ENCODE measurements around the gene DBF4. TPM values are rescaled to one million over a fixed set of nuclear protein-coding genes. Genes with fewer than 3 reads are reported as not detected.
"Not testable (repeated sequence)": the region's sequence is repeated elsewhere in the genome, so short reads cannot be mapped to it uniquely, and the experiment has no call there.

Gene DBF4
- total RNA-seq, 1 donor from 2014 or later: 1.4 TPM

GRCh38 chr7:87877366-87878040 is 1.2 kb downstream of the DBF4 start:
- DNase-seq (ENCODE audit: missing footprints): no peak
- intact Hi-C loops (cut with DNase I): loop anchor here (5.0 to 10.0 kb wide), 2 partner anchors 530 to 723 kb away; partner anchors contain the start of genes CROT and DMTF1
- no peak for ATAC-seq

- no peak for ATAC-seq
- DNase-seq (ENCODE audit: missing footprints): no peak
- intact Hi-C loops (cut with DNase I): loop anchor here (5.0 to 10.0 kb wide), 2 partner anchors 531 to 723 kb away; partner anchors contain the start of genes CROT and DMTF1
Measured at GRCh38 chr7:87878208-87878735, 2.0 kb downstream of the DBF4 start.

GRCh38 chr7:87882151-87882937 is 6.1 kb downstream of the DBF4 start:
- ATAC-seq: no peak
- no peak for DNase-seq (ENCODE audit: missing footprints)
- intact Hi-C loops (cut with DNase I): no loop called here

- ATAC-seq (no peak), DNase-seq (ENCODE audit: missing footprints) (no peak)
- intact Hi-C loops (cut with DNase I): loop anchor here (5.0 kb wide), 1 partner anchor 88 kb away; no protein-coding TSS in a partner anchor
Measured at GRCh38 chr7:87885018-87885417, 8.7 kb downstream of the DBF4 start.

- DNase-seq (ENCODE audit: missing footprints) (no peak), ATAC-seq (no peak)
- intact Hi-C loops (cut with DNase I): loop anchor here (2.0 to 5.0 kb wide), 2 partner anchors 90 to 380 kb away; no protein-coding TSS in a partner anchor
Measured at GRCh38 chr7:87886875-87887274, 10.6 kb downstream of the DBF4 start.

- ATAC-seq (no peak), DNase-seq (ENCODE audit: missing footprints) (no peak)
- intact Hi-C loops (cut with DNase I): no loop called here
Measured at GRCh38 chr7:87895363-87895762, 19.1 kb downstream of the DBF4 start.

GRCh38 chr7:87899255-87899654 is 23.0 kb downstream of the DBF4 start:
- DNase-seq (ENCODE audit: missing footprints): no peak
- intact Hi-C loops (cut with DNase I): no loop called here
- no peak for ATAC-seq

GRCh38 chr7:87907136-87907906 is 31.0 kb downstream of the DBF4 start:
- intact Hi-C loops (cut with DNase I); ATAC-seq; DNase-seq (ENCODE audit: missing footprints): not testable (repeated sequence)

GRCh38 chr7:87908814-87909213 is 32.5 kb downstream of the DBF4 start:
- intact Hi-C loops (cut with DNase I); ATAC-seq: not testable (repeated sequence)

GRCh38 chr7:87912121-87912520 is 35.8 kb downstream of the DBF4 start:
- ATAC-seq: no peak
- intact Hi-C loops (cut with DNase I): no loop called here

More at GRCh38 chr7:87908814-87909213, 32.5 kb downstream of the DBF4 start:
- DNase-seq (ENCODE audit: missing footprints): not testable (repeated sequence)

GRCh38 chr7:87918740-87919139 is 42.4 kb downstream of the DBF4 start:
- ATAC-seq: no peak
- no peak for DNase-seq (ENCODE audit: missing footprints)
- intact Hi-C loops (cut with DNase I): no loop called here

More at GRCh38 chr7:87912121-87912520, 35.8 kb downstream of the DBF4 start:
- no peak for DNase-seq (ENCODE audit: missing footprints)

GRCh38 chr7:87919875-87920274 is 43.6 kb downstream of the DBF4 start:
- no peak for ATAC-seq
- DNase-seq (ENCODE audit: missing footprints): no peak
- intact Hi-C loops (cut with DNase I): no loop called here

- intact Hi-C loops (cut with DNase I): no loop called here
- DNase-seq (ENCODE audit: missing footprints): no peak
Measured at GRCh38 chr7:87920578-87920977, 44.3 kb downstream of the DBF4 start.

GRCh38 chr7:87922759-87923395 is 46.6 kb downstream of the DBF4 start:
- ATAC-seq; DNase-seq (ENCODE audit: missing footprints); intact Hi-C loops (cut with DNase I): not testable (repeated sequence)

More at GRCh38 chr7:87920578-87920977, 44.3 kb downstream of the DBF4 start:
- no peak for ATAC-seq

- intact Hi-C loops (cut with DNase I): no loop called here
Measured at GRCh38 chr7:87926581-87927461, 50.5 kb downstream of the DBF4 start.

GRCh38 chr7:87933605-87933952 is 57.3 kb downstream of the DBF4 start:
- no peak for ATAC-seq
- intact Hi-C loops (cut with DNase I): no loop called here
- DNase-seq (ENCODE audit: missing footprints): no peak

More at GRCh38 chr7:87926581-87927461, 50.5 kb downstream of the DBF4 start:
- ATAC-seq (no peak), DNase-seq (ENCODE audit: missing footprints) (no peak)

- ATAC-seq (peak; percentile 98), DNase-seq (ENCODE audit: missing footprints) (peak; percentile 94)
- intact Hi-C loops (cut with DNase I): no loop called here
Measured at GRCh38 chr7:87933953-87934698, 57.8 kb downstream of the DBF4 start, which contains the start of gene ADAM22. Gene ADAM22 (plus strand): TSS chr7:87934251. CDS start chr7:87934466, 215 bp downstream.

Measured in Right ventricle myocardium inferior (tissue), 1 donor.